Omental fat pad (tissue), 4 donors: ENCODE measurements around the gene MBTPS1. TPM values are rescaled to one million over a fixed set of nuclear protein-coding genes. Genes with fewer than 3 reads are reported as not detected.

Experiments used
- ATAC-seq: fragments of 150-250 bp; one replicate; pipeline ENCODE4 v1.9.1; 2016; ENCODE audit warnings: mild to moderate bottlenecking, moderate library complexity; ENCODE audit not compliant: low FRiP score
- DNase-seq: peaks from one replicate; pipeline ENCODE4 v3.0.0-alpha.2; 2019; ENCODE audit warnings: low spot score
- total RNA-seq, 4 donors: library from RNA; depleted of rRNA; stranded (reverse); fragments of >200 nt; gene quantifications; one replicate each; pipeline ENCODE4 v1.1.0, GENCODE V29; 2016
- TF ChIP-seq, protein P1 (sequence below), 3 donors: fragments of 450-650 bp; IDR thresholded peaks; one replicate each; pipeline ENCODE4 v1.5.1; 2016 to 2017; ENCODE audit warnings: antibody characterized with exemption in 3 of 3, mild to moderate bottlenecking in 3 of 3, moderate library complexity in 2 of 3

The MBTPS1 gene
- total RNA-seq, 4 donors from 2014 or later: 75.3 to 100 (median 84.3) TPM

DNA sequence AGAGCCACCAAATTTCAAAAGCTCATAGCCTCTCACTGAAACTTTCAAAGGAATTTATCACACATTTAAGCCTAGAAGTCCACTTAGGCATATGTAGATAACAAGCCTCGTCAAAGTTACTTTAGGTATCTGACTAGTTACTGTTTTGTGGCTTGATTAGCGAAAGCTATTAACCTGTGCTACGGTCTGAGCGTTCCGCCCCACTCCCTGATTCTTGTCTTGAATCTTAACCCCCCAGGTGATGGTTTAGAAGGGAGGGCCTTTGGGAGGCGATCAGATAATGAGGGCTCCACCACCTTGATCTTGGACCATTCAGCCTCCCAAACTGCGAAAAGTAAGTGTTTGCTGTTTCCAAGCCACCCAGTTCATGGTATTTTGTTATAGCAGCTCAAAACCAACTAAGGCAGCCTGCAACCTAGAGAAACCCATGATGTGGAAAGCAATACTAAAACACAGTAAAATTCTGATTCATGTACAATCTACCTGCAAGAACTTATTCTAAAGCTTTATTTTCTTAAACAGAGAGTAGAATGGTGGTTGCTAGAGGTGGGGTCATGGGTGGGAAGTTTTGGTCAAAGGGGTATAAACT lies 21.1 kb upstream of the MBTPS1 start:
- TF ChIP-seq, protein P1, sequence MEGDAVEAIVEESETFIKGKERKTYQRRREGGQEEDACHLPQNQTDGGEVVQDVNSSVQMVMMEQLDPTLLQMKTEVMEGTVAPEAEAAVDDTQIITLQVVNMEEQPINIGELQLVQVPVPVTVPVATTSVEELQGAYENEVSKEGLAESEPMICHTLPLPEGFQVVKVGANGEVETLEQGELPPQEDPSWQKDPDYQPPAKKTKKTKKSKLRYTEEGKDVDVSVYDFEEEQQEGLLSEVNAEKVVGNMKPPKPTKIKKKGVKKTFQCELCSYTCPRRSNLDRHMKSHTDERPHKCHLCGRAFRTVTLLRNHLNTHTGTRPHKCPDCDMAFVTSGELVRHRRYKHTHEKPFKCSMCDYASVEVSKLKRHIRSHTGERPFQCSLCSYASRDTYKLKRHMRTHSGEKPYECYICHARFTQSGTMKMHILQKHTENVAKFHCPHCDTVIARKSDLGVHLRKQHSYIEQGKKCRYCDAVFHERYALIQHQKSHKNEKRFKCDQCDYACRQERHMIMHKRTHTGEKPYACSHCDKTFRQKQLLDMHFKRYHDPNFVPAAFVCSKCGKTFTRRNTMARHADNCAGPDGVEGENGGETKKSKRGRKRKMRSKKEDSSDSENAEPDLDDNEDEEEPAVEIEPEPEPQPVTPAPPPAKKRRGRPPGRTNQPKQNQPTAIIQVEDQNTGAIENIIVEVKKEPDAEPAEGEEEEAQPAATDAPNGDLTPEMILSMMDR (IDR thresholded peaks at IDR 0.05): no peak
- DNase-seq: no peak
- ATAC-seq: no peak

DNA sequence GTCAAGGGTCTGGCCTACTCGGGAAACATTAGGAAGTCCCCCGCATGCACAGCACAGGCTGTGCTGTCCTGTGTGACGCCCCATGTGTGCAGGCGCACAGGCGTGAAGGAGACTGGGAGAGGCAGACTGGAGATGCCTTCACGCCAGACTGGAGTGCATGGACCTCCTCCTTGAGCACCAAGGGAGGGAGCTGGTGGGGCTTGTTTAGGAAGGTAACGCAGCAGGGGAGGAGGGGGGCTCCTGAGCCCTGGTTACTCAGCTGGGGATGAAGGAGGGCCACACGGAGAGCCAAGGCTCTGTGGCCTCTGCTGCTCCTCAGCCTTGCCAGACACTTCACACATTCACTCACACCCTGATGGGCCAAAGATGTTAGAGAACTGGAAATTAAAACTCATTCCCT lies 20.5 kb upstream of the MBTPS1 start:
- DNase-seq (no peak), ATAC-seq (no peak)
- TF ChIP-seq, protein P1 (IDR thresholded peaks at IDR 0.05): no peak

DNA sequence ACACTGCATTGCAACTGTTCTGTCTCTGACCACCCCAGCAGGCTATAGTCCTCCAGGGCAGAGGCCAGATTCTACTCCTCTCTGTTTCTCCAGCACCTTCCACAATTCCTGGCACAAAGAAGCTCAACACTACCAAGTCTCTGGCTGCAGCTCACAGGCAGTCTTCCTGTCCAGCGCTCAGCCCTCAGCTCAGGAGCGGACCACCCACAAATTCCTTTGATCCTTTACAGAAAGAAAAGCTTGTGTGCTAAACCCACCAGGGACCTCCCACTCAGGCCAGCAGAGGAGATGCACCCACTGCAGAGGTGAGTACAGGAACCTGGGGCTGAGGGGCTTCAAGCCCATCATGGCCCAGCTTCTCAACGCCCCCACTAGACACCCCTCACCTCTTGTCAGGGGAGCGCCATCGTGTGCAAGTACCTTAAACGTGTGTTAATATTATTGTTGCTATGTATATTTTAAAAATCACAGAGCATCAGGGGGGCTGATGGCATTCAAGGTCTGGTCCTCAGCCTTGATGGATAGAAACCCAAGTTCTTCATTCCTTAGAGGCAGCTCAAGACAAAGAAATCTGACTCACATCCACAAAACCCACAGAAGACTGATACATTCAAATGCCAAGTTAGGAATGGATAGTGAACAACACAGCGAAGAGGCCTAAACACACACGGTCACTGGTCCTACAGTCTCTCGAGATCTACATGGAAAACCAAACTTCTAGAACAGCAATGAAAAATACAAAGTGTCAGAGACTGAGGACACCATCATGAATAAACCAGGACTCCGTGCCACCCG lies 19.8 kb upstream of the MBTPS1 start:
- DNase-seq: no peak
- ATAC-seq: no peak
- TF ChIP-seq, protein P1 (IDR thresholded peaks at IDR 0.05): no peak

DNA sequence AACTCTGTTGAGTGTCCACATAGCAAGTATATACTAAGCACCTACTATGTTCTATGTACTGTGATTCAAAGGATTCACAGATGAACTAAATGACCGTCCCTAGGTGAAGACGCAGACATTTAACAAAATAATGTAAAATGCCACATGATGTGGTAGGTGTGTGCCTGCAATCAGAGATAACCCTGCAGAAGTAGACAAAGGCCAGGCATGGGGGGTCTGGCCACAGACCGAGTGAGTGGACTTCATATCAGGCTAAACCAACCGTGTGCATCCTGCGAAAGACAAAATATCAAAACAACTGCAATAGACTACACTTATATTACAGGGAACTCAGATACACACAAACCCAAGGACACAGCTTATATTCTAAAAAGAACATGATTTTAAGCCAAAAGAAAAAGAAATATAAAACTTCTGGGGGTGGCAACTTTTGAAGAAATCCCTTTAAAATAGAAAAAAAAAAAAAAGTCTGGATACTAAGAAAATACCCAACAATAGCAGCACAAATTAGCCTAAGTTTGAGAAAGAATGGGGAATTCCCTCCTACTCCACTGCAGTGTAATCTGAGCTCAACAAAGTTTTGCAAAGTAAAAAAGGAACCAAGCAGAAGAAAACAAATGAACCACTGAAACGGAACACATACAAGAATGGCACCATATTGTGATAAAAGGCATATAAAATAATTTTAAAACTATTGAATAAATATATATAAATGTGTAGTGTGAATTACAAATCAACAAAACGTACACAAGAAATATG lies 16.0 kb upstream of the MBTPS1 start:
- DNase-seq (no peak), ATAC-seq (no peak)
- TF ChIP-seq, protein P1 (IDR thresholded peaks at IDR 0.05): no peak

DNA sequence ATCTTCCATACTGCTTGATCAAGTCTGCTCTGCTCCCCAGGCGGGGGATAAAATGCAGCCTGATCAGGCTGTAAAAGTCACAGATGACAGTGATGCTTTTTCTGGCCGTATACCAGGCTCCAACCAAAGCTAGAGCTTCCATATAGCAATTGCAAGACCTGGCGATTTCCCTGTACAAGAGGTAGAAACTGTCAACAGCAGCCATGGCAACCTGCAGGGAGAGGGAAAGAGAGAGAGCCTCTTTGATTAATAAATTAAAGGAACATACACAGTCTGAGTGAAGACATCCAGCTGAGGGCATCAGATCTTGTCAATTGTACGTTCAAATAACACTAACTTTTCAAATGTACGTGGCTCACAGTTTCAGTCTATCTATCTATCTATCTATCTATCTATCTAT lies 14.4 kb upstream of the MBTPS1 start:
- no peak for DNase-seq
- no peak for ATAC-seq
- TF ChIP-seq, protein P1 (IDR thresholded peaks at IDR 0.05): no peak

DNA sequence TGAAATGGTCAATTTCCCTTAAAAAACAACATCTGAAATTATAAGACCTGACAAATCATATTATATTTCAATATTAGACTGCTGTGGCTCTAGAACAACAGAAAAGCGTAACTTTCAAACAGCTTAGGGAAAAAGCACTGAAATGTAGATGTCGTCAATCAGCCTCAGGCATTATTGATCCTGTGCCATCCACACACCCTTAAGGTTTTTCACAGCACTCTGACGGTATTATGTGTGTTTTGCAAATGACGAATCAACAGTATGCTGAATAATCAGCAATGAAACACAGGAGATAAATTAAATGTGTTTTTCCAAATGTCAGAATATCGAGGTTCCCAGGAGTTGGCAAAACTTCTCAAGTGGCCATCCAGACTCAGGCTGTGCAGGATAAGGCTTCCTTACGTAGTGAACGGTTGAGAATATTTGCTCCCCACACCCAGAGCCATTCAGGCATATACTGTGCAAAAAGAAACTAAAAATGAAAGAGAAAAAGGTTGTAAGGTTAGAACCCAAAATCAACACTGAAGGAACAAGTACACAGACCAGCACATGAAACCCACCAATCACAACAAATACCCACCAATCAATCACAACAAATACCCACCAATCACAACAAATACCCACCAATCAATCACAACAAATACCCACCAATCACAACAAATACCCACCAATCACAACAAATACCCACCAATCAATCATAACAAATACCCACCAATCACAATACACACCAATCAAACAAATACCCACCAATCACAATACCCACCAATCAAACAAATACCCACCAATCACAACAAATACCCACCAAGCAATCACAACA lies 7.7 kb upstream of the MBTPS1 start:
- no peak for DNase-seq
- ATAC-seq: no peak
- TF ChIP-seq, protein P1 (IDR thresholded peaks at IDR 0.05): no peak
